Measurements from ENCODE around the gene MRPL12.

DNA sequence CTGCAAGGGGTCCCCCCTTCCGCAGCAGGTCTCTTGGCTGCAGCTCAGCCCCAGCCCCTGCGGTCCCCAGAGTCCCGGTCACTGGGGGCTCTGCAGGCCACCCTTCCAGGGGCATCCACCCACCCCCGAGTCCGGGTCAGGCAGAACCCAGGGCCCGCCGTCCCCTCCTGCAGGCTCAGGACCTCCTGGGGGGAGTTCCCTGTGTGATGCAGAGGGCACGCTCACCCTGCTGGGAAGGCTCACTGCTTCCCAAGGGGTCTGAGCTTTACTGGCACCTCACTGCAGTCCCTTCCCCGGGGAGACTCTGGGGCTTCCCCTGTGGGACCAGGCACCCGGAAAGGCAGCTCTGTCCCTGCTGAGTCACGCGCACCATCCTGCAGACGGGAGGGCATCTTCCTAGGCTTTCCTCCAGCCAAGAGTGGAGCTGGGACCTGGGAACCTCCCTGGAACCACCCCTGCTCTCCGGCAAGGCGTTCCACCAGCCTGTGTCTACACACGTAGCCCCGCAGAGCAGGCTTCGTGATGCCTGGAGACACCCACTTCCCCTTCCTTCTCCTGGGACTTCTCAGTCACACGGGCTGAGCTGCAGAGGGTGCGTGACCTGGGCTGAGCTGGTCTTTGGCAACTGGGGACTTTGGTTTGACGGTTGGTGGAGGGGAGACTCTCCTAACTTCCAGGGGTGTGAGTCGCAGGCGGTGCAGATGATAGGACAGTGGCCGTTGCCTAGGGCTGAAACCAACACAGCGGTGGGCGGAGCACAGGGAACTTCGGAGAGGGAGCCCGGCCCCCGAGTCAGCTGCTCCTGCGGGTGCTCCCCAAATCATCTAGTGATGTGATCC lies 32.3 kb downstream of the MRPL12 start:
- TF ChIP-seq POLR2A (IDR thresholded peaks at IDR 0.05) (no peak), POLR2AphosphoS5 (IDR thresholded peaks at IDR 0.05) (peak in 2 of 3 donors; percentile 37 to 49)
- TF ChIP-seq, protein P1, sequence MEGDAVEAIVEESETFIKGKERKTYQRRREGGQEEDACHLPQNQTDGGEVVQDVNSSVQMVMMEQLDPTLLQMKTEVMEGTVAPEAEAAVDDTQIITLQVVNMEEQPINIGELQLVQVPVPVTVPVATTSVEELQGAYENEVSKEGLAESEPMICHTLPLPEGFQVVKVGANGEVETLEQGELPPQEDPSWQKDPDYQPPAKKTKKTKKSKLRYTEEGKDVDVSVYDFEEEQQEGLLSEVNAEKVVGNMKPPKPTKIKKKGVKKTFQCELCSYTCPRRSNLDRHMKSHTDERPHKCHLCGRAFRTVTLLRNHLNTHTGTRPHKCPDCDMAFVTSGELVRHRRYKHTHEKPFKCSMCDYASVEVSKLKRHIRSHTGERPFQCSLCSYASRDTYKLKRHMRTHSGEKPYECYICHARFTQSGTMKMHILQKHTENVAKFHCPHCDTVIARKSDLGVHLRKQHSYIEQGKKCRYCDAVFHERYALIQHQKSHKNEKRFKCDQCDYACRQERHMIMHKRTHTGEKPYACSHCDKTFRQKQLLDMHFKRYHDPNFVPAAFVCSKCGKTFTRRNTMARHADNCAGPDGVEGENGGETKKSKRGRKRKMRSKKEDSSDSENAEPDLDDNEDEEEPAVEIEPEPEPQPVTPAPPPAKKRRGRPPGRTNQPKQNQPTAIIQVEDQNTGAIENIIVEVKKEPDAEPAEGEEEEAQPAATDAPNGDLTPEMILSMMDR (IDR thresholded peaks at IDR 0.05 in 8 of 11, conservative IDR thresholded peaks at IDR 0.05 in 3 of 11), result no peak
